HepG2 (cell line): ENCODE data around the gene COPS3. TPM values are rescaled to one million over a fixed set of nuclear protein-coding genes. Genes with fewer than 3 reads are reported as not detected.

Experiments
- ATAC-seq: fragments of 200-7000 bp; cut with Tn5 transposase; 3 replicates; pipeline ENCODE4 v1.9.1; 2020; ENCODE audit warnings: mild to moderate bottlenecking, moderate library complexity
- BruUV-seq: library from RNA; stranded (reverse); fragments of 400-500 nt; replicated peaks from 2 replicates; lab custom pipeline; 2021; lab: Mats Ljungman, UMichigan
- CTCF ChIA-PET: fragments of 300-600 bp; formaldehyde crosslinking; extraction: SDS; loops from one replicate; lab custom pipeline; 2021; ENCODE audit warnings: low total read pairs, inconsistent platforms, low intra/inter-chr PET ratio; lab: Yijun Ruan, JAX
- POLR2A ChIA-PET: fragments of 350-600 bp; sonication (Branson Sonifier 250); formaldehyde crosslinking; loops from one replicate; lab custom pipeline; 2020; ENCODE audit warnings: antibody characterized with exemption, inconsistent platforms; lab: Yijun Ruan, JAX
- DNase-seq: peaks from one replicate; pipeline ENCODE4 v3.0.0-alpha.2; 2015; ENCODE audit warnings: low spot score
- FAIRE-seq: peaks from 3 replicates; lab custom pipeline; 2011; peaks lifted over from hg19 to GRCh38; lab: Jason Lieb, UNC
- H2AFZ ChIP-seq: one replicate; pipeline ENCODE4 v1.6.1; 2011; ENCODE audit warnings: low read length, inconsistent platforms
- H3K27ac ChIP-seq: fragments of 300-600 bp; 3 replicates; pipeline ENCODE4 v1.8.0; 2011; ENCODE audit warnings: mixed run types, mild to moderate bottlenecking, mixed read lengths, low read length, inconsistent platforms; ENCODE audit not compliant: insufficient read depth; ENCODE audit errors: extremely low read length
- H3K27me3 ChIP-seq, 2 experiments: fragments of 200-600 bp in 1 of 2; 2 replicates in 1 of 2; 3 replicates in 1 of 2; pipeline versions ENCODE4 v1.6.0 to v1.8.0; 2011; ENCODE audit warnings: low read length in 2 of 2, mild to moderate bottlenecking in 2 of 2, moderate library complexity in 2 of 2, inconsistent platforms in 1 of 2; ENCODE audit not compliant: insufficient read depth in 2 of 2, control insufficient read depth in 1 of 2
- H3K36me3 ChIP-seq, 2 experiments: fragments of 200-600 bp in 1 of 2; replicated peaks in 1 of 2; 2 replicates in 1 of 2; 3 replicates in 1 of 2; pipeline versions ENCODE4 v1.5.1 to v1.8.0; 2011; ENCODE audit warnings: low read length in 2 of 2, inconsistent platforms in 1 of 2; ENCODE audit not compliant: insufficient read depth in 2 of 2, control insufficient read depth in 1 of 2
- H3K4me1 ChIP-seq: 2 replicates; pipeline ENCODE4 v1.5.1; 2012; ENCODE audit warnings: low read length, inconsistent platforms; ENCODE audit not compliant: insufficient read depth
- H3K4me2 ChIP-seq: 2 replicates; pipeline ENCODE4 v1.6.0; 2011; ENCODE audit warnings: low read depth, low read length, inconsistent platforms
- H3K4me3 ChIP-seq, 3 experiments: fragments of 200-600 bp in 1 of 3; sonication (generic), shearing (Covaris generic) in 1 of 3; replicated peaks in 1 of 3; 2 replicates each; pipeline ENCODE4 v1.5.1; 2011 to 2016; ENCODE audit warnings: low read length in 3 of 3, inconsistent platforms in 2 of 3, low read depth in 2 of 3, mild to moderate bottlenecking in 2 of 3, control low read depth in 1 of 3, mixed read lengths in 1 of 3; ENCODE audit not compliant: insufficient read depth in 1 of 3
- H3K79me2 ChIP-seq: one replicate; pipeline ENCODE4 v1.6.1; 2011; ENCODE audit warnings: low read length, inconsistent platforms; ENCODE audit not compliant: insufficient read depth
- H3K9ac ChIP-seq: 2 replicates; pipeline ENCODE4 v1.6.0; 2011; ENCODE audit warnings: mild to moderate bottlenecking, low read depth, low read length, inconsistent platforms; ENCODE audit not compliant: insufficient read depth
- H3K9me3 ChIP-seq: 2 replicates; pipeline ENCODE4 v1.5.1; 2012; ENCODE audit warnings: mild to moderate bottlenecking, low read length
- H4K20me1 ChIP-seq: 2 replicates; pipeline ENCODE4 v1.6.0; 2011; ENCODE audit warnings: inconsistent platforms, mild to moderate bottlenecking, low read length, moderate library complexity; ENCODE audit not compliant: insufficient read depth
- AGO1 ChIP-seq: fragments of 200-400 bp; formaldehyde crosslinking; IDR thresholded peaks from 2 replicates; pipeline ENCODE4 v1.6.1; 2017; ENCODE audit warnings: mild to moderate bottlenecking, low read depth, low read length, moderate library complexity; ENCODE audit not compliant: poor library complexity, severe bottlenecking
- AHR ChIP-seq: IDR thresholded peaks from 2 replicates; pipeline ENCODE4 v1.6.1; 2018; ENCODE audit warnings: missing genetic modification reagents, missing compliant biosample characterization
- BRD4 ChIP-seq: sonication (generic); formaldehyde crosslinking; IDR thresholded peaks from 2 replicates; pipeline ENCODE4 v1.4.0; 2020; ENCODE audit warnings: missing genetic modification reagents
- CEBPB ChIP-seq: IDR thresholded peaks from 2 replicates; pipeline ENCODE4 v1.6.1; 2011; ENCODE audit warnings: low read depth, low read length, improper control_type of control experiment, borderline replicate concordance
- CENPT ChIP-seq: sonication (generic); formaldehyde crosslinking; IDR thresholded peaks from 2 replicates; pipeline ENCODE4 v1.8.0; 2022; ENCODE audit warnings: low read depth, mild to moderate bottlenecking, moderate library complexity, missing genetic modification reagents
- JARID2 ChIP-seq: sonication (generic); formaldehyde crosslinking; IDR thresholded peaks from 2 replicates; pipeline ENCODE4 v1.8.1; 2023; ENCODE audit warnings: missing genetic modification reagents, inconsistent platforms; ENCODE audit not compliant: insufficient replicate concordance
- NFKBIZ ChIP-seq: IDR thresholded peaks from 2 replicates; pipeline ENCODE4 v1.6.1; 2018; ENCODE audit warnings: missing genetic modification reagents, missing compliant biosample characterization
- PBX2 ChIP-seq: IDR thresholded peaks from 2 replicates; pipeline ENCODE4 v1.6.1; 2016; ENCODE audit warnings: control low read depth
- PHF20 ChIP-seq: sonication (generic); formaldehyde crosslinking; IDR thresholded peaks from 2 replicates; pipeline ENCODE4 v1.5.0; 2020; ENCODE audit warnings: mild to moderate bottlenecking, missing genetic modification reagents
- POGZ ChIP-seq: sonication (generic); formaldehyde crosslinking; IDR thresholded peaks from 2 replicates; pipeline ENCODE4 v1.4.0; 2020; ENCODE audit warnings: mild to moderate bottlenecking, missing genetic modification reagents
- SMARCC2 ChIP-seq: fragments of 450-650 bp; IDR thresholded peaks from 2 replicates; pipeline ENCODE4 v1.6.1; 2017; ENCODE audit warnings: antibody characterized with exemption, mild to moderate bottlenecking
- SRSF1 ChIP-seq: fragments of 200-400 bp; formaldehyde crosslinking; optimal IDR thresholded peaks from 2 replicates; pipeline ENCODE3; 2017; ENCODE audit warnings: mild to moderate bottlenecking, low read depth, low read length, moderate library complexity
- ZBTB8A ChIP-seq: sonication (generic); formaldehyde crosslinking; IDR thresholded peaks from 2 replicates; pipeline ENCODE4 v1.4.0; 2020; ENCODE audit warnings: mild to moderate bottlenecking, low read depth, missing genetic modification reagents, borderline replicate concordance
- ZFP82 ChIP-seq: sonication (generic); formaldehyde crosslinking; IDR thresholded peaks from 2 replicates; pipeline ENCODE4 v1.5.1; 2020; ENCODE audit warnings: mild to moderate bottlenecking, missing genetic modification reagents, borderline replicate concordance
- ZFX ChIP-seq: sonication (generic); formaldehyde crosslinking; IDR thresholded peaks from 2 replicates; pipeline ENCODE4 v1.4.0; 2020; ENCODE audit warnings: mild to moderate bottlenecking, low read depth, missing genetic modification reagents, moderate library complexity
- ZSCAN30 ChIP-seq: sonication (generic); formaldehyde crosslinking; IDR thresholded peaks from 2 replicates; pipeline ENCODE4 v1.5.0; 2020; ENCODE audit warnings: mild to moderate bottlenecking, missing genetic modification reagents
- ZSCAN31 ChIP-seq: sonication (generic); formaldehyde crosslinking; IDR thresholded peaks from 2 replicates; pipeline ENCODE4 v1.5.0; 2020; ENCODE audit warnings: low read depth, mild to moderate bottlenecking, missing genetic modification reagents
- WGBS: methylation state at CpG from one replicate; pipeline ENCODE4 v1.1.6; 2017; ENCODE audit warnings: low lambda C conversion rate; 5-methylcytosine and 5-hydroxymethylcytosine counted together
- in situ Hi-C: cut with HindIII; loops from 2 replicates; pipeline ENCODE4 v1.10.0; 2017; ENCODE audit warnings: low pct_unique_long_range_greater_than_20kb; ENCODE audit not compliant: extremely low pct_ligation_motif_present
- intact Hi-C: fragments of 100-400 bp; cut with micrococcal nuclease; formaldehyde crosslinking; loops from one replicate; pipeline ENCODE4 v1.10.0; 2022; ENCODE audit not compliant: unreplicated experiment
- polyA plus RNA-seq, 8 experiments: library from polyadenylated mRNA; depleted of rRNA in 3 of 8; stranded (reverse) in 7 of 8; unstranded in 1 of 8; fragments of >200 nt; fragmentation: Illumina TruSeq in 4 of 8; extraction: Trizol in 4 of 8; gene quantifications; 2 replicates each; pipeline versions ENCODE4 v1.2.1 to v1.2.3, GENCODE V29; 2011 to 2016; ENCODE audit warnings: low read depth in 4 of 8, missing spikeins in 1 of 8, mixed read lengths in 1 of 8; ENCODE audit not compliant: insufficient read depth in 1 of 8
- total RNA-seq, 5 experiments: library from RNA; depleted of rRNA; stranded (reverse); fragments of >200 nt; fragmentation: Illumina TruSeq; extraction: Trizol; gene quantifications; 2 replicates each; pipeline ENCODE4 v1.2.3, GENCODE V29; 2016; ENCODE audit warnings: low read depth in 1 of 5

Gene COPS3
- total and polyA plus RNA-seq, 2 of the 13 experiments (the other 11 are each of a cell fraction or from before 2014, with no cell fraction given) = 46.3 to 103 TPM

DNA sequence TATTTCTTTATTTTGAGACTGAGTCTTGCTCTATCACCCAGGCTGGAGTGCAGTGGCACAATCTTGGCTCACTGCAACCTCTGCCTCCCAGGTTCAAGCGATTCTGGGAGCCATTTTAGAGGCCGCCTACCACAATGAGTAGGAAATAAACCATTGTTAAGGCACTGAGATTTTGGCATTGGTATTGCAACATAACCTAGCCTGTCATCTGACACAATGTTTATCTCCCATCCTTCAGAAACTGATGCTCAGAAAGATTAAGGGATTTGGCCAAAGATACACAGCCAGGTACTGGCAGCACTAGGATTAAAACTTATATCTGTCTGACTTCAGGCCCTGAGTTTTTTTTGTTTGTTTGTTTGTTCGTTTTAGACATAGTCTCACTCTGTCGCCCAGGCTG, 8.0 kb upstream of the COPS3 start:
- no peak for FAIRE-seq
- TF ChIP-seq PBX2 (CRISPR knock-in tag) = no peak
- TF ChIP-seq PHF20 (CRISPR knock-in tag) = no peak
- peak; percentile 60; the same call in 1 of the 2 replicates for TF ChIP-seq CEBPB
- no peak for TF ChIP-seq CENPT (CRISPR knock-in tag)
- TF ChIP-seq SMARCC2 = no peak
- TF ChIP-seq AGO1 = no peak
- 64% methylated on average over 4 of the region's 4 CpGs for WGBS
- Histone ChIP-seq H3K9me3 (no peaks in the 10 kb centered on the region), H3K27me3 (no peaks in the 10 kb centered on the region), H3K4me1 (peaks cover 7% of the 10 kb centered on the region; the same call in 1 of the 2 replicates), H3K9ac (no peak overlapping the region), H3K36me3 (no peaks in the 10 kb centered on the region), H3K79me2 (no peaks in the 10 kb centered on the region), H2AFZ (no peak overlapping the region), H3K4me3 (no peak overlapping the region), H3K4me2 (no peak overlapping the region), H3K27ac (no peak overlapping the region), H4K20me1 (no peaks in the 10 kb centered on the region)
- no TSS peak for BruUV-seq
- no peak for DNase-seq
- intact Hi-C loops = no loop called here
- in situ Hi-C loops = no loop called here
- ChIA-PET POLR2A (no interaction called here), CTCF (no interaction called here)
- no peak for ATAC-seq

- intact Hi-C loops = no loop called here
- 72% methylated on average over 5 of the region's 5 CpGs for WGBS
- no peaks in the 10 kb centered on the region for H4K20me1 ChIP-seq
- no peaks in the 10 kb centered on the region for H3K36me3 ChIP-seq
- DNase-seq (no peak), ATAC-seq (no peak), FAIRE-seq (no peak)
- no peaks in the 10 kb centered on the region; a peak in 1 of 5 replicates for H3K27me3 ChIP-seq
- peaks cover 28% of the 10 kb centered on the region for H3K4me1 ChIP-seq
- CTCF ChIA-PET = no interaction called here
- H3K79me2 ChIP-seq = no peaks in the 10 kb centered on the region
- no peak overlapping the region for H3K4me2 ChIP-seq
- TF ChIP-seq BRD4 (no peak), SRSF1 (no peak), JARID2 (no peak), NFKBIZ (no peak), AHR (CRISPR knock-in tag) (no peak), ZSCAN30 (CRISPR knock-in tag) (no peak), ZBTB8A (no peak), POGZ (no peak), ZSCAN31 (CRISPR knock-in tag) (no peak), ZFX (CRISPR knock-in tag) (no peak), ZFP82 (CRISPR knock-in tag) (no peak)
- no peak overlapping the region for H3K9ac ChIP-seq
- in situ Hi-C loops = no loop called here
- H3K9me3 ChIP-seq = no peaks in the 10 kb centered on the region
- H3K27ac ChIP-seq = no peak overlapping the region
- no peak overlapping the region for H3K4me3 ChIP-seq
- POLR2A ChIA-PET = no interaction called here
- peak overlapping the region; percentile 1 for H2AFZ ChIP-seq
- BruUV-seq = no TSS peak
Measured at GRCh38 chr17:17285951-17286350, 4.9 kb upstream of the COPS3 start.
